Activated CD4-positive, alpha-beta T cell treated with anti-CD3 and anti-CD28 coated beads, Interleukin-2, amount 10 ng/mL, durations not matched to agents 7 days and 5 days (primary cell): ENCODE results near the gene SLC4A7. TPM values are rescaled to one million over a fixed set of nuclear protein-coding genes. Genes with fewer than 3 reads are reported as not detected.
"Not testable (repeated sequence)": the region's sequence is repeated elsewhere in the genome, so short reads cannot be mapped to it uniquely, and the experiment has no call there.

Experiments used
- CTCF ChIA-PET: fragments of 350-600 bp; sonication (Branson Sonifier 250); formaldehyde crosslinking; loops from one replicate; lab custom pipeline; 2021; ENCODE audit warnings: antibody characterized with exemption; lab: Charles Lee
- POLR2A ChIA-PET: fragments of 350-600 bp; sonication (Branson Sonifier 250); formaldehyde crosslinking; loops from one replicate; lab custom pipeline; 2021; ENCODE audit warnings: antibody characterized with exemption; lab: Charles Lee
- DNase-seq: peaks from one replicate; pipeline ENCODE4 v3.0.0-alpha.2; 2020
- H3K27ac Mint-ChIP-seq: one replicate; pipeline ENCODE4 v1.8.0; 2021; ENCODE audit warnings: mild to moderate bottlenecking, moderate library complexity, mixed read lengths
- H3K27me3 Mint-ChIP-seq: one replicate; pipeline ENCODE4 v1.8.0; 2021; ENCODE audit warnings: mixed read lengths
- H3K36me3 Mint-ChIP-seq: one replicate; pipeline ENCODE4 v1.8.0; 2021; ENCODE audit warnings: low read depth, mixed read lengths
- H3K4me1 Mint-ChIP-seq: one replicate; pipeline ENCODE4 v1.8.0; 2021; ENCODE audit warnings: mixed read lengths
- H3K4me3 Mint-ChIP-seq: one replicate; pipeline ENCODE4 v1.8.0; 2021; ENCODE audit warnings: mild to moderate bottlenecking, moderate library complexity, mixed read lengths
- H3K9me3 Mint-ChIP-seq: one replicate; pipeline ENCODE4 v1.8.0; 2021; ENCODE audit warnings: mixed read lengths
- total RNA-seq, 2 experiments: library from RNA; stranded (reverse); gene quantifications; one replicate each; pipeline ENCODE4 v1.2.3, GENCODE V29; 2021

The SLC4A7 gene
- total RNA-seq, 2 experiments from 2014 or later = 37.6 to 46.1 TPM

GRCh38 chr3:27452368-27453090 is 31.7 kb downstream of the SLC4A7 start:
- Mint-ChIP-seq H3K4me3 (no peak overlapping the region), H3K36me3 (peaks cover 9% of the 10 kb centered on the region), H3K27ac (no peak overlapping the region), H3K27me3 (no peaks in the 10 kb centered on the region), H3K9me3 (no peaks in the 10 kb centered on the region), H3K4me1 (peaks cover 38% of the 10 kb centered on the region)
- DNase-seq = no peak
- POLR2A ChIA-PET = no interaction called here
- CTCF ChIA-PET = no interaction called here

- ChIA-PET CTCF (no interaction called here), POLR2A (no interaction called here)
- DNase-seq = no peak
- Mint-ChIP-seq H3K36me3 (peaks cover 10% of the 10 kb centered on the region), H3K27me3 (no peaks in the 10 kb centered on the region), H3K4me1 (peaks cover 36% of the 10 kb centered on the region), H3K27ac (no peak overlapping the region), H3K9me3 (no peaks in the 10 kb centered on the region), H3K4me3 (no peak overlapping the region)
These were observed 32.3 kb downstream of the SLC4A7 start for GRCh38 chr3:27451842-27452241.

GRCh38 chr3:27451251-27451650 is 32.9 kb downstream of the SLC4A7 start:
- CTCF ChIA-PET = interaction anchor here (0.6 kb wide), 2 partner anchors 71 to 102 kb away, joined by 4 to 6 read pairs; no protein-coding TSS in a partner anchor

GRCh38 chr3:27449530-27450150 is 34.5 kb downstream of the SLC4A7 start:
- CTCF ChIA-PET = interaction anchor here (1.1 to 1.5 kb wide), 2 partner anchors 12 to 25 kb away, joined by 3 read pairs; no protein-coding TSS in a partner anchor
- DNase-seq = no peak
- H3K27me3 Mint-ChIP-seq = no peaks in the 10 kb centered on the region
- H3K36me3 Mint-ChIP-seq = peaks cover 16% of the 10 kb centered on the region
- H3K9me3 Mint-ChIP-seq = no peaks in the 10 kb centered on the region
- no peak overlapping the region for H3K4me3 Mint-ChIP-seq
- H3K4me1 Mint-ChIP-seq = peaks cover 19% of the 10 kb centered on the region
- H3K27ac Mint-ChIP-seq = no peak overlapping the region
- POLR2A ChIA-PET = no interaction called here

More at GRCh38 chr3:27451251-27451650, 32.9 kb downstream of the SLC4A7 start:
- Mint-ChIP-seq H3K9me3 (no peaks in the 10 kb centered on the region), H3K27me3 (no peaks in the 10 kb centered on the region), H3K36me3 (peaks cover 10% of the 10 kb centered on the region), H3K27ac (no peak overlapping the region), H3K4me1 (peaks cover 31% of the 10 kb centered on the region), H3K4me3 (no peak overlapping the region)
- POLR2A ChIA-PET = interaction anchor here (0.9 kb wide), 1 partner anchor 33 kb away, joined by 3 read pairs; no protein-coding TSS in a partner anchor
- no peak for DNase-seq

GRCh38 chr3:27442995-27443394 is 41.2 kb downstream of the SLC4A7 start:
- H3K4me1 Mint-ChIP-seq, CTCF ChIA-PET, H3K27ac Mint-ChIP-seq, H3K4me3 Mint-ChIP-seq, H3K27me3 Mint-ChIP-seq, DNase-seq, POLR2A ChIA-PET: not testable (repeated sequence)
- Mint-ChIP-seq H3K36me3 (peaks cover 50% of the 10 kb centered on the region), H3K9me3 (peaks cover 14% of the 10 kb centered on the region)

- peaks cover 64% of the 10 kb centered on the region for H3K36me3 Mint-ChIP-seq
- DNase-seq, H3K27me3 Mint-ChIP-seq, H3K4me3 Mint-ChIP-seq, H3K27ac Mint-ChIP-seq, H3K4me1 Mint-ChIP-seq, POLR2A ChIA-PET: not testable (repeated sequence)
- peaks cover 14% of the 10 kb centered on the region for H3K9me3 Mint-ChIP-seq
- CTCF ChIA-PET = interaction anchor here (0.8 to 1.1 kb wide), 2 partner anchors 11 to 14 kb away, joined by 3 read pairs; no protein-coding TSS in a partner anchor
These were observed 45.8 kb downstream of the SLC4A7 start for GRCh38 chr3:27438352-27438751.

- ChIA-PET CTCF (no interaction called here), POLR2A (no interaction called here)
- peaks cover 56% of the 10 kb centered on the region for H3K36me3 Mint-ChIP-seq
- H3K9me3 Mint-ChIP-seq = no peaks in the 10 kb centered on the region
- DNase-seq = no peak
- no peak overlapping the region for H3K27ac Mint-ChIP-seq
- H3K4me3 Mint-ChIP-seq = no peak overlapping the region
- H3K4me1 Mint-ChIP-seq = peaks cover 3% of the 10 kb centered on the region
- no peaks in the 10 kb centered on the region for H3K27me3 Mint-ChIP-seq
These were observed 53.1 kb downstream of the SLC4A7 start for GRCh38 chr3:27431116-27431515.

- Mint-ChIP-seq H3K4me1 (peaks cover 3% of the 10 kb centered on the region), H3K4me3 (no peak overlapping the region), H3K36me3 (peaks cover 48% of the 10 kb centered on the region), H3K9me3 (no peaks in the 10 kb centered on the region), H3K27me3 (no peaks in the 10 kb centered on the region), H3K27ac (no peak overlapping the region)
- ChIA-PET CTCF (no interaction called here), POLR2A (no interaction called here)
- no peak for DNase-seq
These were observed 54.3 kb downstream of the SLC4A7 start for GRCh38 chr3:27429909-27430308.

GRCh38 chr3:27428446-27428845 is 55.7 kb downstream of the SLC4A7 start:
- H3K9me3 Mint-ChIP-seq = no peaks in the 10 kb centered on the region
- POLR2A ChIA-PET = no interaction called here
- DNase-seq = no peak
- H3K4me1 Mint-ChIP-seq = peaks cover 3% of the 10 kb centered on the region
- H3K27ac Mint-ChIP-seq = no peak overlapping the region
- CTCF ChIA-PET = interaction anchor here (1.2 kb wide), 1 partner anchor 16 kb away, joined by 3 read pairs; no protein-coding TSS in a partner anchor
- peaks cover 42% of the 10 kb centered on the region for H3K36me3 Mint-ChIP-seq
- H3K27me3 Mint-ChIP-seq = no peaks in the 10 kb centered on the region
- H3K4me3 Mint-ChIP-seq = no peak overlapping the region

- Mint-ChIP-seq H3K4me1 (peaks cover 3% of the 10 kb centered on the region), H3K4me3 (no peak overlapping the region), H3K36me3 (peaks cover 31% of the 10 kb centered on the region), H3K27ac (no peak overlapping the region), H3K27me3 (no peaks in the 10 kb centered on the region), H3K9me3 (no peaks in the 10 kb centered on the region)
- DNase-seq = no peak
- ChIA-PET POLR2A (no interaction called here), CTCF (no interaction called here)
These were observed 57.3 kb downstream of the SLC4A7 start for GRCh38 chr3:27426926-27427325.

- DNase-seq = no peak
- Mint-ChIP-seq H3K4me1 (peaks cover 3% of the 10 kb centered on the region), H3K9me3 (no peaks in the 10 kb centered on the region), H3K27me3 (no peaks in the 10 kb centered on the region), H3K36me3 (peaks cover 23% of the 10 kb centered on the region), H3K4me3 (no peak overlapping the region), H3K27ac (no peak overlapping the region)
- POLR2A ChIA-PET = no interaction called here
- CTCF ChIA-PET = no interaction called here
These were observed 58.2 kb downstream of the SLC4A7 start for GRCh38 chr3:27425896-27426565.

- H3K9me3 Mint-ChIP-seq, POLR2A ChIA-PET, H3K4me1 Mint-ChIP-seq, H3K27ac Mint-ChIP-seq, DNase-seq, H3K27me3 Mint-ChIP-seq, H3K4me3 Mint-ChIP-seq: not testable (repeated sequence)
- CTCF ChIA-PET = interaction anchor here (1.2 kb wide), 1 partner anchor 13 kb away, joined by 3 read pairs; no protein-coding TSS in a partner anchor
- H3K36me3 Mint-ChIP-seq = peaks cover 25% of the 10 kb centered on the region
These were observed 59.2 kb downstream of the SLC4A7 start for GRCh38 chr3:27424812-27425521.
